ENCODE data around the gene BRIX1. TPM values are rescaled to one million over a fixed set of nuclear protein-coding genes. Genes with fewer than 3 reads are reported as not detected.
"Not testable (repeated sequence)": the region's sequence is repeated elsewhere in the genome, so short reads cannot be mapped to it uniquely, and the experiment has no call there.

Gene BRIX1
- total RNA-seq, 1 donor from 2014 or later = 22.6 TPM

- no peak for DNase-seq (ENCODE audit: low read depth)
Observed at GRCh38 chr5:34914671-34915138, 806 bp upstream of the BRIX1 start.

GRCh38 chr5:34915856-34916192 lies 313 bp downstream of the BRIX1 start:
- no peak for DNase-seq (ENCODE audit: low read depth)

GRCh38 chr5:34916518-34916917 lies 1.0 kb downstream of the BRIX1 start:
- DNase-seq (ENCODE audit: low read depth) = no peak

GRCh38 chr5:34918025-34918424 lies 2.5 kb downstream of the BRIX1 start:
- no peak for DNase-seq (ENCODE audit: low read depth)

GRCh38 chr5:34919077-34919476 lies 3.6 kb downstream of the BRIX1 start:
- no peak for DNase-seq (ENCODE audit: low read depth)

- not testable (repeated sequence) for DNase-seq (ENCODE audit: low read depth)
Observed at GRCh38 chr5:34923256-34923655, 7.7 kb downstream of the BRIX1 start.

GRCh38 chr5:34923694-34924461 lies 8.4 kb downstream of the BRIX1 start:
- DNase-seq (ENCODE audit: low read depth) = peak; percentile 71

GRCh38 chr5:34924462-34924765 lies 8.9 kb downstream of the BRIX1 start:
- no peak for DNase-seq (ENCODE audit: low read depth)

GRCh38 chr5:34926318-34926888 lies 10.9 kb downstream of the BRIX1 start:
- no peak for DNase-seq (ENCODE audit: low read depth)

GRCh38 chr5:34927785-34928184 lies 12.3 kb downstream of the BRIX1 start:
- no peak for DNase-seq (ENCODE audit: low read depth)

GRCh38 chr5:34928267-34928666 lies 12.8 kb downstream of the BRIX1 start:
- DNase-seq (ENCODE audit: low read depth) = no peak

- peak; percentile 98 for DNase-seq (ENCODE audit: low read depth)
Observed at GRCh38 chr5:34929134-34929719, 13.7 kb downstream of the BRIX1 start, which contains the start of gene DNAJC21. Gene DNAJC21 (plus strand): TSS chr5:34929559. CDS start chr5:34929820, 261 bp downstream.

- DNase-seq (ENCODE audit: low read depth) = peak; percentile 87
Observed at GRCh38 chr5:34929720-34930461, 14.4 kb downstream of the BRIX1 start.

GRCh38 chr5:34930462-34930844 lies 14.9 kb downstream of the BRIX1 start:
- peak; percentile 26 for DNase-seq (ENCODE audit: low read depth)

- peak; percentile 2 for DNase-seq (ENCODE audit: low read depth)
Observed at GRCh38 chr5:34930870-34931269, 15.4 kb downstream of the BRIX1 start.

GRCh38 chr5:34932947-34933346 lies 17.4 kb downstream of the BRIX1 start:
- no peak for DNase-seq (ENCODE audit: low read depth)

GRCh38 chr5:34941936-34942335 lies 26.4 kb downstream of the BRIX1 start:
- DNase-seq (ENCODE audit: low read depth) = no peak

GRCh38 chr5:34944044-34944443 lies 28.5 kb downstream of the BRIX1 start:
- DNase-seq (ENCODE audit: low read depth) = no peak

- no peak for DNase-seq (ENCODE audit: low read depth)
Observed at GRCh38 chr5:34944460-34945047, 29.0 kb downstream of the BRIX1 start.

- DNase-seq (ENCODE audit: low read depth) = no peak
Observed at GRCh38 chr5:34957321-34957720, 41.8 kb downstream of the BRIX1 start.

- peak; percentile 50 for DNase-seq (ENCODE audit: low read depth)
Observed at GRCh38 chr5:34957857-34958690, 42.6 kb downstream of the BRIX1 start.

Measured in myocyte (in vitro differentiated cells).